Measurements from ENCODE around the gene KLF13. TPM values are rescaled to one million over a fixed set of nuclear protein-coding genes. Genes with fewer than 3 reads are reported as not detected.

Gene KLF13
- total RNA-seq, 1 donor from 2014 or later: 26.9 TPM

DNA sequence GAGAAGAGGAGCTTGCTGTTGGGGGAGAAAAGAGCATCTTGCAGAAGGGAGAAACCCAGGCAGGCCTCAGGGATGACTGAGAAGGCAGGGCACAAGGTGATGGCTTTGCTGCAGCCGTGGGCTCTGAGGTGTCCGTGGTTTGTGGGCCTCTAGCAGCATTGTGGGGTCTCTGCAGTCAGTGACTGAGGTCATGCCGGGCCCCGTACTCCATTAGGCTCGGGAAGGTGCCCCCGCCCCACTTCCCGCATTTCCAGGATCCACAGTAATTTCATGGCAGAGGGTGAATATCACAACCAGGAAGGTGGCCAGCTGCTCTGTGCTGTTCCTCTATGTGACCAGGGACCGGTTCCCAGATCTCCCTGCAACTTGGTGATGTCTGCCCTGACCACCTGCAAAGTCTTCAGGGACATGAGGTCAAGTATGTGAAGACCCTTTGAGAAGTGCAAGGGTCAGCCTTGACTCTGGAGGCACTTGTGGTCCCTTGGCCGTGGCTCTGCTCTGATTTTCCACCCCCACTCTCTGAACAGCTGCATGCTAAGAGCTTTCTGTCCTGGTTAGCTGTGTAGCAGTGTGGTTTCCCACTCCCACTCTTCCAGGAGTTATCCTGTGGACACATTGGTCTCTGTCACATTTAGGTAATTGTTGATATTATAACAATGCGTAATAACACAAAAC is 3.6 kb downstream of the KLF13 start:
- Mint-ChIP-seq H3K4me3 (ENCODE audit: low read depth) (peak overlapping the region; percentile 42), H3K27ac (peak overlapping the region; percentile 52), H3K9me3 (ENCODE audit: low read depth) (no peaks in the 10 kb centered on the region), H3K36me3 (ENCODE audit: insufficient read depth) (no peaks in the 10 kb centered on the region), H3K4me1 (ENCODE audit: low read depth) (peaks cover 26% of the 10 kb centered on the region), H3K27me3 (peaks cover 3% of the 10 kb centered on the region)
- TF ChIP-seq, protein P1, sequence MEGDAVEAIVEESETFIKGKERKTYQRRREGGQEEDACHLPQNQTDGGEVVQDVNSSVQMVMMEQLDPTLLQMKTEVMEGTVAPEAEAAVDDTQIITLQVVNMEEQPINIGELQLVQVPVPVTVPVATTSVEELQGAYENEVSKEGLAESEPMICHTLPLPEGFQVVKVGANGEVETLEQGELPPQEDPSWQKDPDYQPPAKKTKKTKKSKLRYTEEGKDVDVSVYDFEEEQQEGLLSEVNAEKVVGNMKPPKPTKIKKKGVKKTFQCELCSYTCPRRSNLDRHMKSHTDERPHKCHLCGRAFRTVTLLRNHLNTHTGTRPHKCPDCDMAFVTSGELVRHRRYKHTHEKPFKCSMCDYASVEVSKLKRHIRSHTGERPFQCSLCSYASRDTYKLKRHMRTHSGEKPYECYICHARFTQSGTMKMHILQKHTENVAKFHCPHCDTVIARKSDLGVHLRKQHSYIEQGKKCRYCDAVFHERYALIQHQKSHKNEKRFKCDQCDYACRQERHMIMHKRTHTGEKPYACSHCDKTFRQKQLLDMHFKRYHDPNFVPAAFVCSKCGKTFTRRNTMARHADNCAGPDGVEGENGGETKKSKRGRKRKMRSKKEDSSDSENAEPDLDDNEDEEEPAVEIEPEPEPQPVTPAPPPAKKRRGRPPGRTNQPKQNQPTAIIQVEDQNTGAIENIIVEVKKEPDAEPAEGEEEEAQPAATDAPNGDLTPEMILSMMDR (IDR thresholded peaks at IDR 0.05; ENCODE audit: unreplicated experiment): no peak
- DNase-seq (ENCODE audit: low spot score, unreplicated experiment): no peak

DNA sequence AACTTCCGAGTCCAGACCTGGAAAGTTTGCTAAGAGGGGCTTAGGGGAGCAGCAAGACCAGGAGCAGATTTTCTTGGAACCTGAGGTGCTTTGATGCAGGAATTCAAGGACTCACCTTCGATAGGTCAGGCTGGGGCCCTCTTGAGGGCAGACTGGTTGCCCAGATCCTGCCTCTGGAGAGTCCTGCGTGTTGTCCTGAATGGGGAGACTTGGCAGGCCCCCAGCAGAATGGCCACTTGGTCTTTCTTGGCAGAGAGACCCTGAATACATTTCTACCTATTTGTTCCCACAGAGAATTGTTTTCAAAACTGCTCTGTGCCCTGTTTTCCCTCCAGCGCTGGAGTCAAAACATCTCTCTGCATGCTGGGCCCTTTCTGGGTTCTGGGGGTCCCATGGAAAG is 4.2 kb downstream of the KLF13 start:
- Mint-ChIP-seq H3K36me3 (ENCODE audit: insufficient read depth) (no peaks in the 10 kb centered on the region), H3K9me3 (ENCODE audit: low read depth) (no peaks in the 10 kb centered on the region), H3K27me3 (peaks cover 3% of the 10 kb centered on the region), H3K4me3 (ENCODE audit: low read depth) (no peak overlapping the region), H3K4me1 (ENCODE audit: low read depth) (peaks cover 23% of the 10 kb centered on the region), H3K27ac (no peak overlapping the region)
- TF ChIP-seq, protein P1 (IDR thresholded peaks at IDR 0.05; ENCODE audit: unreplicated experiment): no peak
- DNase-seq (ENCODE audit: low spot score, unreplicated experiment): no peak

DNA sequence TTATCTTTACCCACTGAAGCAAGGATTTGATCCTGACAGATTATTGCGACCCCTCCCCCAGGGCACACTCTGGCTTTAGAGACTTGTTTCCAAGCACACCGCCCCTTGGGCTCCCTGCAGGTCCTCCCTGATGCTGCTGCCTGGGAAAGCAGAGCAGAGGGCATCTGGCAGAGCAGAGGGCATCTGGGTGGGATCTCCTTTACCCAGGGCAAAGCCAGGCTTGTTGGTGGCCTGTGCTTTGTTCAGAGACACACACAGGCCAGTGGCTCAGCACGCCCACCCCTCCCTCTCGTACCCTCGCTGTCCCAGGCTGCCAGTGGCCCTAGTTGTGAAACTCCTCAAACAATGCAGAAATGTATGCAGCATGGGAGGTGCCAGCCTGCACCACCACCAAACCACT is 4.8 kb downstream of the KLF13 start:
- DNase-seq (ENCODE audit: low spot score, unreplicated experiment): no peak
- TF ChIP-seq, protein P1 (IDR thresholded peaks at IDR 0.05; ENCODE audit: unreplicated experiment): no peak
- no peaks in the 10 kb centered on the region for H3K9me3 Mint-ChIP-seq (ENCODE audit: low read depth)
- H3K27ac Mint-ChIP-seq: no peak overlapping the region
- H3K4me1 Mint-ChIP-seq (ENCODE audit: low read depth): peaks cover 26% of the 10 kb centered on the region
- no peak overlapping the region for H3K4me3 Mint-ChIP-seq (ENCODE audit: low read depth)
- H3K36me3 Mint-ChIP-seq (ENCODE audit: insufficient read depth): no peaks in the 10 kb centered on the region
- peaks cover 3% of the 10 kb centered on the region for H3K27me3 Mint-ChIP-seq

DNA sequence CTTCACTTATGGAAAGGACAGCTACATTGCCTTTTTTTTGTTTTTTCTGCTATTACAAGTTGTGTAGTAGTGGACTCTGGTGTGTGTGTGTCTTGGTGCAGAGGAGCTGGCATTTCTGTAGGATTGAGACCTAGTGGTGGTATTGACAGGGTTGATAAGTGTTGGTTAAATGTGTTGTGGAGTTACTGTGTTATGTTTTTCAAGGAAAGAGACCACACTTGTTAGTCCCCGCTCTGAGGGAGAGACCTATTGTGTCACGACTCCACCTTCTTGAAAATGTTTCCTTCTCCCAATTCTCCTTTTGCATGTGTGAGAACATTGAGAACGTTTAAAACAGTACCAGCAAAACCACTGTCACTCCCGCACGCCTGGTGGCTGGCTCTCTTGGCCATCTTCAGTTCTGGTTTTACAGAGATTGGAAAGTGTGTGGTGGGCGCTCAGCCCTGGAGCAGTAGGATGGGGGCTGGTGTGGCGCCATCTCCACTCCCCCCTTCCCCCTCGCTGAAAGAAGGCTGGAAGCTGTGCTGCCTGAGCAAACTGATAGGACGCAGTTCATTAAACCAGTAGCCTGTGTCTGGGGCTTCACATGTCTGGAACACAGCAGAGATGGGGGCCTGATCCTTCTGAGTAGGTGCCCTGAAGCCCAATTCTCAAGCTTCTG is 5.5 kb downstream of the KLF13 start:
- Mint-ChIP-seq H3K4me3 (ENCODE audit: low read depth) (no peak overlapping the region), H3K36me3 (ENCODE audit: insufficient read depth) (no peaks in the 10 kb centered on the region)

DNA sequence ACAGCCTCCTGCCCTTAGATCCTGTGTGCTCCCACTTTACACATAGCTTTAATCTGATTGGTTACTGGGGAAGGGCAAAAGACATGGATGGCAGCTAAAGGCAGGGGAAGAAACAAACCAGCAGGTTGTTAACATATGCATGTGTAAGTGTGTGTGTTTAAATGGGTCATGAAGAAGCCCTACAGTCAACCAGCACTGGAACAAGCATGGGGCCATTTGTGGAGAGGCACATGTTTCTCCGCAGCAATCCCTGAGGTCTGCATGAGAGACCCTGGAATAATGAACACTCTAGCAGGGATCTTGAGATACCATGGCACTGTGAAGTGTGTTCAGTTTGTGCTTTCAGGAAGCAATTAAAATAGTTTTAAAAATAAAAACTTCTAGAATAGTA is 6.0 kb downstream of the KLF13 start:
- Mint-ChIP-seq H3K27ac (no peak overlapping the region), H3K4me1 (ENCODE audit: low read depth) (peaks cover 30% of the 10 kb centered on the region), H3K27me3 (peaks cover 3% of the 10 kb centered on the region), H3K4me3 (ENCODE audit: low read depth) (no peak overlapping the region), H3K36me3 (ENCODE audit: insufficient read depth) (no peaks in the 10 kb centered on the region), H3K9me3 (ENCODE audit: low read depth) (no peaks in the 10 kb centered on the region)
- no peak for DNase-seq (ENCODE audit: low spot score, unreplicated experiment)
- TF ChIP-seq, protein P1 (IDR thresholded peaks at IDR 0.05; ENCODE audit: unreplicated experiment): no peak

More for the DNA sequence above, 5.5 kb downstream of the KLF13 start:
- TF ChIP-seq, protein P1 (IDR thresholded peaks at IDR 0.05; ENCODE audit: unreplicated experiment): no peak
- H3K9me3 Mint-ChIP-seq (ENCODE audit: low read depth): no peaks in the 10 kb centered on the region
- DNase-seq (ENCODE audit: low spot score, unreplicated experiment): no peak
- H3K27me3 Mint-ChIP-seq: peaks cover 3% of the 10 kb centered on the region
- peaks cover 30% of the 10 kb centered on the region for H3K4me1 Mint-ChIP-seq (ENCODE audit: low read depth)
- no peak overlapping the region for H3K27ac Mint-ChIP-seq

Measured in progenitor cell of endocrine pancreas (in vitro differentiated cells).